ENCODE measurements around the gene DCLK1. TPM values are rescaled to one million over a fixed set of nuclear protein-coding genes. Genes with fewer than 3 reads are reported as not detected.

Gene DCLK1
- total and polyA plus RNA-seq, 8 donors, result 0.67 to 10.1 (median 1.7) TPM

- no peak for FAIRE-seq
Observed at GRCh38 chr13:35879111-35879510, 252.1 kb downstream of the DCLK1 start.

GRCh38 chr13:35876601-35877000, 254.6 kb downstream of the DCLK1 start:
- H3K36me3 ChIP-seq, result no peaks in the 10 kb centered on the region
- no peaks in the 10 kb centered on the region for H3K27me3 ChIP-seq
- H3K4me3 ChIP-seq, result no peak overlapping the region
- no peak overlapping the region for H3K27ac ChIP-seq
- H3K4me1 ChIP-seq, result no peaks in the 10 kb centered on the region
- no peaks in the 10 kb centered on the region for H3K9me3 ChIP-seq
- DNase-seq (no peak), FAIRE-seq (no peak), ATAC-seq (no peak)
- WGBS, 2 donors, result 50 to 74% methylated on average over 1 of the region's 1 CpG
- intact Hi-C loops (cut with DNase I), result no loop called here
- TF ChIP-seq CTCF (IDR thresholded peaks at IDR 0.05), result no peak

More at GRCh38 chr13:35879111-35879510, 252.1 kb downstream of the DCLK1 start:
- Histone ChIP-seq H3K4me1 (no peaks in the 10 kb centered on the region), H3K36me3 (no peaks in the 10 kb centered on the region), H3K4me3 (no peak overlapping the region), H3K27me3 (no peaks in the 10 kb centered on the region), H3K27ac (no peak overlapping the region), H3K9me3 (no peaks in the 10 kb centered on the region)
- DNase-seq (no peak), ATAC-seq (no peak)
- intact Hi-C loops (cut with DNase I), result no loop called here
- no peak for TF ChIP-seq CTCF (IDR thresholded peaks at IDR 0.05)
- WGBS, 2 donors, result 58 to 62% methylated on average over 4 of the region's 4 CpGs

- no peak for FAIRE-seq
- 76 to 84% methylated on average over 11 of the region's 11 CpGs for WGBS, 2 donors
Observed at GRCh38 chr13:35874704-35875103, 256.5 kb downstream of the DCLK1 start.

GRCh38 chr13:35872369-35872768, 258.8 kb downstream of the DCLK1 start:
- H3K27me3 ChIP-seq, result no peaks in the 10 kb centered on the region

More at GRCh38 chr13:35874704-35875103, 256.5 kb downstream of the DCLK1 start:
- Histone ChIP-seq H3K4me1 (no peaks in the 10 kb centered on the region), H3K36me3 (no peaks in the 10 kb centered on the region), H3K9me3 (no peaks in the 10 kb centered on the region), H3K27ac (no peak overlapping the region), H3K27me3 (no peaks in the 10 kb centered on the region), H3K4me3 (no peak overlapping the region)
- DNase-seq, result no peak
- intact Hi-C loops (cut with DNase I), result no loop called here
- no peak for TF ChIP-seq CTCF (IDR thresholded peaks at IDR 0.05)
- ATAC-seq, result no peak

More at GRCh38 chr13:35872369-35872768, 258.8 kb downstream of the DCLK1 start:
- Histone ChIP-seq H3K4me3 (no peak overlapping the region), H3K9me3 (no peaks in the 10 kb centered on the region), H3K36me3 (no peaks in the 10 kb centered on the region), H3K4me1 (no peaks in the 10 kb centered on the region), H3K27ac (no peak overlapping the region)
- ATAC-seq (no peak), FAIRE-seq (no peak), DNase-seq (no peak)
- no peak for TF ChIP-seq CTCF (IDR thresholded peaks at IDR 0.05)
- intact Hi-C loops (cut with DNase I), result no loop called here
- 69 to 83% methylated on average over 2 of the region's 2 CpGs for WGBS, 2 donors

Data from pancreas (tissue), 10 donors.